ENCODE data around the gene NPC2.

Gene NPC2

DNA sequence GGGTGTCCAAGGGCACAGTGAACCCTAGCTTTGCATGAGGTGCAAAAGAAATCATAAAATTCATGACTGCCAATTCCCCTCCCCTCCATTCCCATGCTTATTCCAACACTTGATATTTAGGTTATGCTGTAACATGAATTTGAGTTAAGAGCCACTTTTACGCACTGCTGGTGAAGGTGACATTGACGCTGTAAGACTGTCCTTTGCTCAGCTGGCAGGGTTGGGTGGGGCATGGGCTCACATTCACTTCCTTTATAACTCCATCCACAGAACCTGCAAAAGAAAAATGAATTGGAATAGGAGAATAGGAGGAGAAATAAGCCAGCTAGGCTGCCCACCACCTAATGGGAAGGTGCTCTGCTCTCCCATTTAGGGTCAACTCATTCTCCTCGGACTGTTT is 6.9 kb downstream of the NPC2 start:
- in situ Hi-C loops (cut with HindIII; ENCODE audit: low sequenced_read_pairs): no loop called here
- TF ChIP-seq, protein P1, sequence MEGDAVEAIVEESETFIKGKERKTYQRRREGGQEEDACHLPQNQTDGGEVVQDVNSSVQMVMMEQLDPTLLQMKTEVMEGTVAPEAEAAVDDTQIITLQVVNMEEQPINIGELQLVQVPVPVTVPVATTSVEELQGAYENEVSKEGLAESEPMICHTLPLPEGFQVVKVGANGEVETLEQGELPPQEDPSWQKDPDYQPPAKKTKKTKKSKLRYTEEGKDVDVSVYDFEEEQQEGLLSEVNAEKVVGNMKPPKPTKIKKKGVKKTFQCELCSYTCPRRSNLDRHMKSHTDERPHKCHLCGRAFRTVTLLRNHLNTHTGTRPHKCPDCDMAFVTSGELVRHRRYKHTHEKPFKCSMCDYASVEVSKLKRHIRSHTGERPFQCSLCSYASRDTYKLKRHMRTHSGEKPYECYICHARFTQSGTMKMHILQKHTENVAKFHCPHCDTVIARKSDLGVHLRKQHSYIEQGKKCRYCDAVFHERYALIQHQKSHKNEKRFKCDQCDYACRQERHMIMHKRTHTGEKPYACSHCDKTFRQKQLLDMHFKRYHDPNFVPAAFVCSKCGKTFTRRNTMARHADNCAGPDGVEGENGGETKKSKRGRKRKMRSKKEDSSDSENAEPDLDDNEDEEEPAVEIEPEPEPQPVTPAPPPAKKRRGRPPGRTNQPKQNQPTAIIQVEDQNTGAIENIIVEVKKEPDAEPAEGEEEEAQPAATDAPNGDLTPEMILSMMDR (IDR thresholded peaks at IDR 0.05; ENCODE audit: low read depth, low read length): no peak
- DNase-seq (ENCODE audit: low read depth, low spot score): no peak
- H3K4me3 ChIP-seq (ENCODE audit: low read depth, low read length): no peak overlapping the region

DNA sequence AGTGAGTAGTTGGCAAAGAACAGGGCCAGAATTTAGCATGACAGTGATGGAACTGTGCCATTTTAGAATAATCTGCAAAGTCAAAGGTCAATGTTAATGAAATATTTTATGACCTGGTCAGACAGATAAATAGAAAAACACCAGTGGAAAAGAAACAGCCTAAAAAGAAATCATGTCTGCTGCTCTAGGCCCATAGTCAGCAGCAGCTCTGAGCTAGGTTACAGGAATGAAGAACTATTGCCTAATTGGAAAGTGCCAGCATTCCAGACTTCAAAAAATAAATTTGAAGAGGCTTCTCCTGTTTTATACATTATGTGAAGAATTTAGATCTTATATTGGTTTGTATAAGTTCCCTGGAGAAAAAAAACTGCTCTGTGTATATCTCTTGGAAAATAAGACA is 9.8 kb downstream of the NPC2 start:
- in situ Hi-C loops (cut with HindIII; ENCODE audit: low sequenced_read_pairs): no loop called here
- no peak overlapping the region for H3K4me3 ChIP-seq (ENCODE audit: low read depth, low read length)
- DNase-seq (ENCODE audit: low read depth, low spot score): no peak
- TF ChIP-seq, protein P1 (IDR thresholded peaks at IDR 0.05; ENCODE audit: low read depth, low read length): no peak

DNA sequence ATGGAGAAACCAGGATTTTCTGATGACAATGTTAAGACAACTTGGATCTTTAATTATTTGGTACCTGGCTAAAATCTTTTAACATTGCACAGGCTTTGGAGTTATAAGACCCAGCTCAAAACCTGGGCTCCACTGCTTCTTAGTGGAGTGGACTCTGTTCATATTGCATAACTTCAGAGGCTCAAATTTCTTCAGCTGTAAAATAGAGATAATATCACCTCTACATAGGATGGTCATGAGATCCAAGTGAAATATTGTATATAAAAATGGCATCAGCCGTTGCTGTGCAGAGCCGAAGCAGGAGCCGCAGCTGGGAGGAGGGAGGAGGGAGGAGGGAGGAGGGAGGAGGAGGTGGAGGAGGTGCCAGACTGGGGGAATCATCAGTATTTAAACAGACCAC is 10.5 kb downstream of the NPC2 start:
- TF ChIP-seq, protein P1 (IDR thresholded peaks at IDR 0.05; ENCODE audit: low read depth, low read length): no peak
- in situ Hi-C loops (cut with HindIII; ENCODE audit: low sequenced_read_pairs): no loop called here
- no peak for DNase-seq (ENCODE audit: low read depth, low spot score)
- H3K4me3 ChIP-seq (ENCODE audit: low read depth, low read length): no peak overlapping the region

DNA sequence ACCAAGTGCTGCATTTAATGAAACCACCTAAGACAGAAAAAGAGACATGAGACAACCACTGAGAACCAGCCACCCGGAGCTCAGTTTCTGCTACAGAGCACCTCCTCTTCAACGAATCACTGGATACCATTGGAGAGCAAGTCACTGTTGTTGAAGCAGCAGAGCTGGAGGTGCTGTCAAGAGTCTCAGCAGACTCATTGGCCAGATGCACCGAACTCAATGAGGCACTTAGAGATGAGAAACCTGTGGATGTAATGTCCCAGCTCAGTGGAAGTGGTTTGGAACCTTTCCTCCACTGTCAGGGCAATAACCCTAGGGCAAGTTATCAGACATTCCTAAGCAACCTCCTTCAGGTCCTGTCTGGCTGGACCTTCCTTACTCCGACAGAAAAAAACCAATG is 13.1 kb downstream of the NPC2 start:
- TF ChIP-seq, protein P1 (IDR thresholded peaks at IDR 0.05; ENCODE audit: low read depth, low read length): no peak
- no peak for DNase-seq (ENCODE audit: low read depth, low spot score)
- H3K4me3 ChIP-seq (ENCODE audit: low read depth, low read length): no peak overlapping the region
- in situ Hi-C loops (cut with HindIII; ENCODE audit: low sequenced_read_pairs): no loop called here

DNA sequence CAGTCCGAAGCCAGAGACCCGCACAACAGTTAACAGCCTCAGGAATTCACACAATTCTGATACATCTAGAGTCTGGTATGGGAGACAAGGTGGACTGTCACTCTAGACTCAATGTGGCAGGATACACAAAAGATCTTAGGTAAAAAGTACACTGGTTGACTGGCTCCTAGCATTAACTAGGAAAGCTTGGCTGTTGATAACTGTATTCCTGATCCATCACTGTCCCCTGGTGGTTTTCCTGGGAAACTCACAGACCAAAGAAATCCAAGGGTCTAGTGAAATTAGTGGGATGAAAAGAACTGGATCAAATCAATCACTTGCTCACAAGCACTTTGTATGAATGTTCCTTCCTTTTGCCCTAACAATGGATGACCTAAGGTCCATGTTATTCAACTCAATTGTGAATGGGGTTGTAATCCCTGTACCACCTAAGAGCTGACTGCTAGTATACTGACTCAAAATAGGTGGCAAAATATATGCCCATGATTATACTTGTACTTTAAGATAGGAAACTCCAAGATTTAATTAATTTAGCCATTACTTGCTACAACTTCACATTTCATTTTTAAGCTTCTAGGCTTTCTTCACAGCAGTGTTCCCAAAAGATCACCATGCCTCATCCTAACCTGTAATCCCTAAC is 14.0 kb downstream of the NPC2 start:
- TF ChIP-seq, protein P1 (IDR thresholded peaks at IDR 0.05; ENCODE audit: low read depth, low read length): peak; percentile 78
- no peak overlapping the region for H3K4me3 ChIP-seq (ENCODE audit: low read depth, low read length)
- DNase-seq (ENCODE audit: low read depth, low spot score): peak; percentile 20
- in situ Hi-C loops (cut with HindIII; ENCODE audit: low sequenced_read_pairs): no loop called here

DNA sequence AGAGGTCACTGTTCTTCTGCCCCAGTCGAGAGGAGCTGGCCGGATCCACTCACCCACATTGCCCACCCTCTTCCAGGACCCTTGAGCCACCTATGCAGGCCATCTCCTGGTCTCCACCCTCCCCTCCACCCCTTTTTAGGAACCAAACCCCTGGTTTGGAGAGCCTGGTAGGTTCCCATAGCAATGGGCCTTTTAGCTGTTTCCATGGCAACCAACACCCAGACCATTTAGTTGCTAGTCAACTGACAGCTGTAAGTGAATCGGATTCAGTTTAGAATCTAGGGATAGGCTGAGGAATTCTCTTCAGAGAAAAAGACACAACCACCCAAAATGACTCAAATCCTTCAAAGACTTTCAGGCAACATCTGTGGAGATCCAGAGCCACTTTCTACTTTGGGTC is 16.5 kb downstream of the NPC2 start:
- in situ Hi-C loops (cut with HindIII; ENCODE audit: low sequenced_read_pairs): no loop called here
- no peak for DNase-seq (ENCODE audit: low read depth, low spot score)
- TF ChIP-seq, protein P1 (IDR thresholded peaks at IDR 0.05; ENCODE audit: low read depth, low read length): no peak
- no peak overlapping the region for H3K4me3 ChIP-seq (ENCODE audit: low read depth, low read length)
